HG03460 (cell line): ENCODE measurements around the gene CD81.

Experiments used
- ATAC-seq: cut with Tn5 transposase; IDR thresholded peaks from one replicate; pipeline ENCODE4 v1.9.1; 2021; ENCODE audit not compliant: unreplicated experiment

Gene CD81

DNA sequence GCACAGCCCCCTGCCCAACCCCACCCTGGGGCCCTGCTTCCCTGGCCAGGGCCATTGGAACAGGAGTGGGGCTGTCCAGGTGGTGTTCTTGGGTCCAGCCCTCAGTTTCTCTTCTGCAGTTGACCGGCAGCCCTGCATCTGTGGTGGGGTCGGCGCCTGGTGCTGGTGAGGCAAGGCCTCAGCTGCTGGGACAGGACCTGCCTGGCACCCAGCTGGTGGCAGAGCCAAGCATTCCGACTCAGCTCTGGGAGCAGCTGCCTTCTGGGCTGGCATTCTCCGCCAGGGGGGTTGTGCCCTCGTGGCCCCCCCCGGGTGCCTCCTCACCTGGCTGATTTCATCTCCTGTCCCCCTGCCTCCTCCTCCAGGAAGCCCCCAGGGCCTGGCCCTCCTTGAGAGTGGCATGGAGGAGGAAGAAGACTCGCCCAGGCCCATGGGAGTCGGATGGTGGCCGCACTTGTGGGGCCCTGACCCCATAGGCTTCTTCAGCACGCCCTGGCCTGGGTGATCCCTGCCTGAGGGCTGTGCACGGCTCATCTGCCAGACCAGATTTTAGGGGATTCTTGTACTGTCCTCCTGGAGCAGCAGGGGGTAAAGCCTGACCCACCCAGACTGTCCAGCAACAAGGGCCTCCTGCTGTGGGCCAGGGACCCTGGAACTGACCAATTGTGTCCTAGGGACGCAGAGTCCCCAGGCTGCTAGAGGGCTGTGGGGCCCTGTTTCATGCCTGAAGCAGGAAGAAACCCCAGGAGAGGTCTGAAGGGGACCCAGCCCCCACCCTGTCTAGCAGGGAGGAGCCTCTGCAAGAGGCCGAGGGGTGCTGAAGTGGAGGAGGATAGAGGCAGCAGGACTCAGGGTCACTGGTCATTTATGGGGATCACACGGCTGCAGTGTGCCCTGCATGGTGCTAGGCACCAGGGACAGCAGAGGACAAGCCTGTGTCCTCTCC is 11.6 kb downstream of the CD81 start:
- ATAC-seq, result no peak

DNA sequence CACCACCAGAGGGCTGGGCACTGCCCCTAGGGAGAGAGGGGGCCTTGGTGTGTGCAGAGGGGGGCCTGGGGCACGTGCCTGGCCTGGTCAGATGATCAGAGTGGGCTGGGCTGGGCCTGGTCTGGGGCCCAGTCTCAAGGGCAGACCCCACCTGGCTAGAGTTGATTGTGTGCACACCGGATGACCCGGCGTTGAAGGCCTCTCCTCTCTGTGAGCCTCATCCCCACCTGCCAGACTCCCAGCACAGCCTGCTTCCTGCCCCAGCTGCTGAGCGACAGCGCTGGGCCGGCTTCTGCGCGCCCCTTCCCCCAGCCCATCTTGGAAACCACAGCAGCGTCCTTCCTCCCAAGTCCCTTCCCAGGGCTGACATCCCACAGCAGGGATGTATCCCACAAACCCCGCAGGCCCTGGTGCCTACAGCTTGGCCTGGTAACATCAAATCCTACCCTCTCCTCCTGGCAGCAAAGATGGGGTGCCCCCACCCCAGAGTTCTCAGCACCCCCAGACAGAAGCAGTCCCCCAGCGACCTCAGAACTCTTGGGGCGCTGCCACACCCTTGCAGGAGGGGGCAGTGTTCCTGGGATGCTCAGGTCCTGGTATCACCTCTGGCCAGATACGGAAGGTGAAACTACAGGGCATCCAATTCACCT is 12.4 kb downstream of the CD81 start:
- ATAC-seq, result no peak

GRCh38 chr11:2390091-2390724 is 13.1 kb downstream of the CD81 start:
- no peak for ATAC-seq

- ATAC-seq, result no peak
Measured at GRCh38 chr11:2390725-2391151, 13.6 kb downstream of the CD81 start.

- no peak for ATAC-seq
Measured at GRCh38 chr11:2391181-2391975, 14.3 kb downstream of the CD81 start.

DNA sequence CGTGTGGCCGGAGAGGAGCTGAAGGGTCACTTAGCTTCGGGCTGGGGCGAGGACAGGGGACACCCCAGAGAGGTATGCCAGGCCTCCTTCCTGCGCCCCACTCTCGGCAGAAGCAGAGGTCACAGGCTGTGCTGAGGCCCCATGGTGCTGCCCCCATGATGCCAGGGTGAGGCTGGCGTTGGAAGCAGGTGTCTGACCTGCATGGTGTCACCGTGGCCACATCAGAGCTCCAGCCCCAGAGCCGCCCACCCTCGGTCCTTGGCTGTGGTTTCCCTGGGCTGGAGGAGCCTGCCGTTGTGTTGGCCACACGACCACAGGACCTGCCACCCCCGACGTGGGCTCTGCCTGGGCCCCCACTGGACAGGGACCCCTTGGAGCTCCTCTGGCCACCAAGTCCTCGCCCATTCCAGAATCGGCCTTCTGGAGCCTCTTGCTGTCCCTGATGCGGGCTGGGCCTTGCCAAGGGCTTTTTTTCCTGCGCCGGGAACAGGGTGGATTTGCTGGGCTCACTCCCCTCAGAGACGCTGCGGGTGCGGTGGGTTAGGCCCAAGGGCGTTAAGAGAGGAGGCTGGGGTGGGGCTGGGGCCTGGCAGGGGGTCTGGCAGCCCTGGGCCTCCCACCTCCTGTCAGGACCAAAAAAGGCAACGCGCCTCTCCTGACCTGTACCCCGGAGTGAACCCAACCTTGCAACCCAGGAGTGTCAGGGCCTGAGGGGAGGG is 15.3 kb downstream of the CD81 start:
- no peak for ATAC-seq

GRCh38 chr11:2393111-2393868 is 16.2 kb downstream of the CD81 start:
- no peak for ATAC-seq

DNA sequence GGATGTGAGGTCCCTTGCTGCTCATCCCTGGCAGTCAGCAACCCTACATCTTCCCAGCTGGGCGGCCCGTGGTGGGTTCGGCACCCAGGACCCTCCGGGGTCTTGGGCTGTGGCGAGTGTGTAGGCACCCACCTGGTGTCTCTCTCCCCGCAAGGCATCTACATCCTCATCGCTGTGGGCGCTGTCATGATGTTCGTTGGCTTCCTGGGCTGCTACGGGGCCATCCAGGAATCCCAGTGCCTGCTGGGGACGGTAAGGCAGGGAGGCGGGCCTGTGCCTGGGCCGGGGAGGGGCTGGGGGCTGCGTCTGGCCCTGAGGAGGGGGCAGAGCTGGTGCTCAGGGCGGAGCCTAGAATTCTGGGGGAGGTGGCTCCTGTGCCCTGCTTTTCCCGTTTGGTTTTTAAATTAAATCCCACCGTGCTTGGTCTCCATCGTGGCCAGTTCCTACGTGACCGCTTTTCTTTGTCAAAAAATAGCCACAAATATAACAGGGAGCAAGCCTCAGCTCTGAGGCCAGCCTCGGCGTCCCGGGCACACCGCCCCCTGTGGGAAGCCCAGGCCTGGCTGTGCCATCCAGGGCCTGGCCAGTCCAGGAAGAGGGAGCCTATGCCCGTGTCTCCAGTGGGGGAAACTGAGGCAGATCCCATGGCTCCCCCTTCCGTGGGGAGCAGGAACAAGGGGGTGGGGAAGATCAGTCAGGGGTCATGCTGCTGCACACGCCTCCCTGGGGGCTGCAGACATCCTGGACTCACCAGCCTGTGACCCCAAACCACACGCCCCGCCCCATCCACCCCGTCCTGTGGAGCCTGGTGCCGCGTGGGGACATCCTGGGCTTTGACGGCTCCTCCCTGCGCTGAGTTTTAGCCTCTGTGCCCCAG is 17.1 kb downstream of the CD81 start:
- ATAC-seq, result no peak

DNA sequence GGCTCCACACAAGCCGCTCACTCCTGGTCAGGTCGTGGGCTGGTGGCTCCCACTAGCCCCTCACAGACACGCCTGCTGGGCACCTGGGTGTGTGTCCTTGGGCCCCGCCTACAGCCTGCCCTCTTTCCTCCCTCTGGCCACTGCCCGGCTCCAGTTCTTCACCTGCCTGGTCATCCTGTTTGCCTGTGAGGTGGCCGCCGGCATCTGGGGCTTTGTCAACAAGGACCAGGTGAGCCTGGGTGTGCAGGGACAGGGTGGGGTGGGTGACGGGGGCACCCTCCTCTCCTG is 17.7 kb downstream of the CD81 start:
- no peak for ATAC-seq

- ATAC-seq, result no peak
Measured at GRCh38 chr11:2395211-2395730, 18.2 kb downstream of the CD81 start.

DNA sequence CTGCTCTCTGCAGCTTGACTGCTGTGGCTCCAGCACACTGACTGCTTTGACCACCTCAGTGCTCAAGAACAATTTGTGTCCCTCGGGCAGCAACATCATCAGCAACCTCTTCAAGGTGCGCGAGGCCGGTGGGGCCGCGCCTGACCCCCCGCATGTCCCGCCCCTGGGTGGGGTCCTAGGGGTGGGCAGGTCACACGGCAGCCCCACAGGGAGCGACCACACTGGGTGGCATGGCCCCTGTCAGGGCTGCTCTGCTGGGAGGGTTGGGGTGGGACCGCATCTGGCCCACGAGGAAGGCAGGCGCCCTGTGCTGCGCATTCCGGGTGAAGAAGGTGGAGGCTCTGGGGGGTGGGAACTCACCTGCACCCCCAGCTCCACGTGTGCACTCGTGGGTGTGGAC is 18.7 kb downstream of the CD81 start:
- ATAC-seq, result no peak

DNA sequence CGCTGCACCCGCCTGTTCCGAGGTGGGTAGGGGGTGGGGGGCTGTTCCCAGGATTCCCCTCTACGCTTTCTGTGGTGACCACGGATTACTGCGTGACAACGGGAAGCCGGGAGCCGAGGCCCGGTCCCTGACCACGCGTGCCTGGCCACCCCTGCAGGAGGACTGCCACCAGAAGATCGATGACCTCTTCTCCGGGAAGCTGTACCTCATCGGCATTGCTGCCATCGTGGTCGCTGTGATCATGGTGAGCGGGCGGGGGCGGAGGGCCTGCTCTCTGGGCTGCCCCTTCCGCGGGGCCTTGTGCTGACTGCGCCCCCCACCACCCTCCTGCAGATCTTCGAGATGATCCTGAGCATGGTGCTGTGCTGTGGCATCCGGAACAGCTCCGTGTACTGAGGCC is 19.4 kb downstream of the CD81 start:
- no peak for ATAC-seq

GRCh38 chr11:2397005-2397404 is 19.9 kb downstream of the CD81 start:
- ATAC-seq, result no peak

- no peak for ATAC-seq
Measured at GRCh38 chr11:2398664-2399355, 21.7 kb downstream of the CD81 start.

DNA sequence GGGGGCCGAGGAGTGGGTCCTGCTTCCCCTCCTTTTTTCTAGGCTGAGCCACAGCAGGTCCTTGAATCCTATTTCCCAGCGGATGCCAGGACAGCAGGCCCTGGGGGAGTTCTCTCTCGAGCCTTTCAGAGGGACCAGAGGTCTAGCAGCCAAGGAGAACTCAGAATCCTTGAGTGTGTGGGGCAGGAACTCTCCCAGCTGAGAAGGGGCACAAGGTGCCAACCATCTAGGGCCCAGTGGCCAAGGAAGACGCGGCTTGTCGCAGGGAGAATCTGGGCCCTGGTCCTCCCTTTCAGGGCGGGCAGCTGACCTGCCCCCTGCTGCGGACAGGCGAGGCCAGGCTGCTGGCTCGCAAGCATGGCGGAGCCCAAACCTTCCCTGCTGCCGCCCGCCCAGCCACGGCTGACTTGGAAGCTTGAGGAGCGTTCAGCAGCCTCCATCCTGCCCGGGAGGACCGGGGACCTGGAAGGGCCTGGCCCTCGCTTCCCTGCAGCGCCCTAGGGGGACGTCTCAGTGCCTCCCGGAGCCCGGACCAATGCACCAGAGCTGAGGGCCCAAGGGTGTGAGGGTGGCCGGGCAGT is 22.5 kb downstream of the CD81 start:
- ATAC-seq, result peak; percentile 8

GRCh38 chr11:2400069-2400761 is 23.1 kb downstream of the CD81 start, which contains the start of gene TSSC4:
TSS of gene TSSC4 (plus strand) at chr11:2400750. CDS start at chr11:2402634, 1,884 bp downstream.
- ATAC-seq, result peak; percentile 78
